Skeletal muscle tissue (tissue), 4 donors: ENCODE data around the gene FRMD4A. TPM values are rescaled to one million over a fixed set of nuclear protein-coding genes. Genes with fewer than 3 reads are reported as not detected.

Experiments
- H3K27ac ChIP-seq: one replicate; pipeline ENCODE4 v1.7.0; 2013; ENCODE audit warnings: mild to moderate bottlenecking, low read depth, low read length, inconsistent platforms
- H3K27me3 ChIP-seq, 3 donors: one replicate each; pipeline ENCODE4 v1.7.0; 2013; ENCODE audit warnings: low read length in 3 of 3; ENCODE audit not compliant: control insufficient read depth in 3 of 3, insufficient read depth in 3 of 3
- H3K36me3 ChIP-seq, 3 donors: one replicate each; pipeline ENCODE4 v1.7.0; 2013; ENCODE audit warnings: low read length in 3 of 3; ENCODE audit not compliant: control insufficient read depth in 3 of 3, insufficient read depth in 3 of 3
- H3K4me1 ChIP-seq, 3 donors: one replicate each; pipeline ENCODE4 v1.7.0; 2013; ENCODE audit warnings: low read length in 3 of 3, mild to moderate bottlenecking in 3 of 3; ENCODE audit not compliant: control insufficient read depth in 3 of 3, insufficient read depth in 3 of 3
- H3K4me3 ChIP-seq, 3 donors: one replicate each; pipeline ENCODE4 v1.7.0; 2013; ENCODE audit warnings: low read length in 3 of 3
- H3K9ac ChIP-seq, 3 donors: one replicate each; pipeline ENCODE4 v1.7.0; 2013; ENCODE audit warnings: low read length in 3 of 3, mild to moderate bottlenecking in 3 of 3, moderate library complexity in 2 of 3, low read depth in 1 of 3
- H3K9me3 ChIP-seq, 3 donors: one replicate each; pipeline ENCODE4 v1.7.0; 2013; ENCODE audit warnings: low read length in 3 of 3; ENCODE audit not compliant: control insufficient read depth in 3 of 3
- total RNA-seq: library from RNA; depleted of rRNA; stranded (reverse); fragments of >200 nt; gene quantifications from one replicate; pipeline ENCODE4 v1.2.3, GENCODE V29; 2014
- donor health status: Osteomylitis.

Gene FRMD4A
- total RNA-seq, 1 donor from 2014 or later: 19.3 TPM

DNA sequence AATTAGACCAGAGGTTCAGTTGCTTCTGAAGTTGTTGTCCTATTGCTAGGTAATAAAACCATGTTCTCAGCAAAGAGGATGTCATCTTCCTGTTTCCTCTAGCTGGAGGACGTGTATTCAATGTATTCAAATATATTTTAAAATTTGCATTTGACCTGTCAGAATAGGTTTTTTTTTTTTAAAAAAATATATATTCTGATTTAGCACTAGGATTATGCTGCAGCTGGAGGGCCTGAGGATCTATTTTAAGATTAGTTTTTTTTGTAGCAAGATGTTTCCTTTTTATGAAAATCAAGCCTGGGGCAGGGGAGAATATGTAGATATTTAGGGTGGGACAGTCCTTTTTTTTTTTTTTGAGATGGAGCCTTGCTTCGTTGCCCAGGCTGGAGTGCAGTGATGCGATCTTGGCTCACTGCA, 337.0 kb downstream of the FRMD4A start:
- no peak overlapping the region for H3K27ac ChIP-seq
- no peak overlapping the region for H3K4me3 ChIP-seq
- peaks cover 18 to 26% (median 20%) of the 10 kb centered on the region in 3 donors for H3K4me1 ChIP-seq
- H3K36me3 ChIP-seq: no peaks in the 10 kb centered on the region
- H3K9me3 ChIP-seq: no peaks in the 10 kb centered on the region
- H3K27me3 ChIP-seq: no peaks in the 10 kb centered on the region
- H3K9ac ChIP-seq: no peak overlapping the region

DNA sequence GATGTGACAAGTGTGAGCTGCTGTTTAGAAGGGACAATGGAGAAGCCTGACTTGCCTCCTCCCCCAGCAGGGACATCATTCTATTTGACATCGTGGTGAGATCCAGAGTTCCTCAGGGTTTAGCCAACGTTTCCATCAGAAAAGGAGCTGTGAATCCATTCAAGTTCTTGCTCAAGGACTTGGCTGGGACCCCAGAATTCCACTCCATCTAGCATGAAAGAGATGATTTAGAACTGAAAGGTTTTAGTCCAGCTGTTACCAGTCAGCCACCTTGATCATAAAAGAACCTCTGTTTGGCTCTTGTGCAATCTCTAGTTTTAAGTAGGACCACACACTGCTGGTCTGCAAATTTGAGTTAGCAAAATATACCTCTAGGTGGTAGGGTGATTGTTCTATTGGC, 337.6 kb downstream of the FRMD4A start:
- no peaks in the 10 kb centered on the region for H3K9me3 ChIP-seq
- no peak overlapping the region for H3K9ac ChIP-seq
- no peaks in the 10 kb centered on the region for H3K27me3 ChIP-seq
- H3K4me3 ChIP-seq: no peak overlapping the region
- H3K27ac ChIP-seq: no peak overlapping the region
- no peaks in the 10 kb centered on the region for H3K36me3 ChIP-seq
- H3K4me1 ChIP-seq: peaks cover 18 to 26% (median 20%) of the 10 kb centered on the region in 3 donors

- Histone ChIP-seq H3K27me3 (no peaks in the 10 kb centered on the region), H3K9ac (no peak overlapping the region), H3K36me3 (no peaks in the 10 kb centered on the region), H3K27ac (peak overlapping the region; percentile 82), H3K4me3 (peak overlapping the region in 1 of 3 donors; percentile 34), H3K4me1 (peaks cover 18 to 26% (median 20%) of the 10 kb centered on the region in 3 donors), H3K9me3 (no peaks in the 10 kb centered on the region)
Observed at GRCh38 chr10:13991353-13991752, 339.4 kb downstream of the FRMD4A start.

DNA sequence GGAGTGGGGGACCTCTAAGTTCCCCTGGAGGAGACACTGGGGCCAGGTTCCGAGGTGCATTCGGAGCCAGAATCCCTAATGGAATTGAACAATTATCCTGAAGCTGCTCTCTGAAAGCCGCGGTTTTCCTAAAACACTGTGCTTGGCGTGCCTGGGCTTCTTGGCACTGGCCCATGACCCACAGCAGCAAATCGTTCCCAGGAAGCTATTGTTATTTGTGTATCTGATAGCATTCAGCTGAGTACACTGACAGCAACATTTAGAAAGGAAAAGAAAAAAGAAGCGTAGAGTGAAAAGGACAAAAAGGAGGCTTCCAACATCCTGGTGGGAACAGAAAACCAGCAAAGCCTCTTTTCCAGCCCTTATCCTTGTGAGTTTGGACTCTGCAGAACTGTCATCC, 339.8 kb downstream of the FRMD4A start:
- Histone ChIP-seq H3K36me3 (no peaks in the 10 kb centered on the region), H3K27me3 (no peaks in the 10 kb centered on the region), H3K9me3 (no peaks in the 10 kb centered on the region), H3K4me1 (peaks cover 18 to 26% (median 20%) of the 10 kb centered on the region in 3 donors), H3K4me3 (peak overlapping the region; percentile 28 to 54 (median 34)), H3K9ac (peak overlapping the region in 2 of 3 donors; percentile 36), H3K27ac (peak overlapping the region; percentile 82)

DNA sequence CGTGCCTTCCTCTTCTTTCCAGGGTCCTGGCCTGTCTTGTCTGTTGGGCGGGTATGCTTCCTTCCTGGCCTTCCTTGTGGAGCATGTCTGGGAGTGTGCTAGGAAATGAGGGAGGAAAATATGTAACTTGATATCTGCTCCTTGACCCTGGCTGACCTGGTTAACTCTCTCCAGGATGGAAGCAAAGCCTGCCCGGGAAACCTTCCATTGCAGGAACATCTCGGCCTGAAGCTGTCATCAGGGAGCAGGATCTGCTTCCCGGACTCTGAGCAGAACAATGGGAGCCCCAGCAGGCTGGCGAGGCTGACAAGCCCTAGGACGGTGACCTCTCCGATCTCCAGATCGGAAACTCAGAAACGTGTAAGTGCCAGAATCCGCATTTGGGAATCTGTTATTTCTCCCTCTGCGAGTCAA, 340.3 kb downstream of the FRMD4A start:
- no peaks in the 10 kb centered on the region for H3K9me3 ChIP-seq
- H3K9ac ChIP-seq: peak overlapping the region in 2 of 3 donors; percentile 36
- no peaks in the 10 kb centered on the region for H3K27me3 ChIP-seq
- H3K4me3 ChIP-seq: peak overlapping the region in 2 of 3 donors; percentile 28 to 54
- peak overlapping the region; percentile 82 for H3K27ac ChIP-seq
- H3K4me1 ChIP-seq: peaks cover 18 to 26% (median 20%) of the 10 kb centered on the region in 3 donors
- no peaks in the 10 kb centered on the region for H3K36me3 ChIP-seq

DNA sequence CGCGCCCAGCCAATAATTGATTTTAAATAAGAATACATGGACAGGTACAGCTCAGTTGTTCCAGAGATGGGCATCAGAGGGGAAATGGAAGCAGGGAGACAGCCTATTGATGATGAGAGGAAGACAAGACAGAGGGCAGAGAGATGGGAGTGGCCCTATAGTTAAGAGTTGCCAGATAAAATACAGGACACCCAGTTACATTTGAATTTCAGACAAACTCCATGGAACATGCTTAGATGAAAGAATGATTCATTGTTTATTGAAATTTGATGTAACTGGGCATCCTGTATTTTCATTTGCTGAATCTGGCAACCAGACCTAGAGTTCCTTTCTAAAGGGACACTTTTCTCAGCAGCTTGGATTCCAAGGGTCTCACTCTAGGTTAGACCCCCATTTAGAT, 341.1 kb downstream of the FRMD4A start:
- Histone ChIP-seq H3K4me1 (peaks cover 18 to 26% (median 24%) of the 10 kb centered on the region in 3 donors), H3K27ac (peak overlapping the region; percentile 82), H3K36me3 (no peaks in the 10 kb centered on the region), H3K4me3 (no peak overlapping the region), H3K9me3 (no peaks in the 10 kb centered on the region), H3K27me3 (no peaks in the 10 kb centered on the region), H3K9ac (no peak overlapping the region)

DNA sequence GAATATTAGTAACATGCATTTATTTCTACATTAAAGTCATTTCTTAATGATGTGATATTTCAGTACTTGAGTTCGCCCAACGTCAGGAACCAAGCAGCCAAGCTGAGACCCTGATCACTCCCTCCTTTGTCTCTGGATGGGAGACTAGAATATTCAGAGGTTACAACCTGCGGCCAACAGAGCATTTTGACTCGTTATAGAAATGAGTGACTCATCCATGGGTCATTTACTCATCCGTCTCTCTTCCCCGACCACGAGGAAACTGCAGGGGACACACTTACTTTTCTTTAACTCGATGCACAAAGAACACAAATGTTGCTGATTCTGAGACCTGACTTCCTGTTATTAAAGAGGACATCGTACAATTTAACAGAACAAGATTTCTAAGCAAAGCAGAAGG, 343.3 kb downstream of the FRMD4A start:
- Histone ChIP-seq H3K4me1 (peaks cover 18 to 22% (median 19%) of the 10 kb centered on the region in 3 donors), H3K27ac (no peak overlapping the region), H3K4me3 (no peak overlapping the region), H3K27me3 (no peaks in the 10 kb centered on the region), H3K9me3 (no peaks in the 10 kb centered on the region), H3K9ac (no peak overlapping the region), H3K36me3 (no peaks in the 10 kb centered on the region)

- no peak overlapping the region for H3K9ac ChIP-seq
- no peak overlapping the region for H3K4me3 ChIP-seq
- no peaks in the 10 kb centered on the region for H3K27me3 ChIP-seq
- peaks cover 0 to 4% (median under 1%) of the 10 kb centered on the region in 3 donors for H3K4me1 ChIP-seq
- H3K27ac ChIP-seq: no peak overlapping the region
- no peaks in the 10 kb centered on the region for H3K36me3 ChIP-seq
- no peaks in the 10 kb centered on the region for H3K9me3 ChIP-seq
Observed at GRCh38 chr10:13984647-13985155, 346.0 kb downstream of the FRMD4A start.

DNA sequence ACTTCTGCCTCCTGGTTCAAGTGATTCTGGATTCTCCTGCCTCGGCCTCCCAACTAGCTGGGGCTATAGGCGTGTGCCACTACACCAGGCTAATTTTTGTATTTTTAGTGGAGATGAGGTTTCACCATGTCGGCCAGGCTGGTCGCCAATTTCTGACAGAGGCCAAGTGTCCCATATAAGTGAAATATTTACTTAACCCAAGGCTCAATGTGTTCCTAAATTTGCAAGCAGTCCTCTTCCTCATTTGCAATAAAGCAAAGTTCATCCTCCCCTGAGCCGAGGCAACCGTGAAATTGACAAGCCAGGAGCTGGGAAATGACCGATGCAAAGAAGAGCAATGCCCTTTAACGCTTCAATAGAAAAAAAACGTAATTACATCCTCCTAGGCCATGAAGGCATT, 347.7 kb downstream of the FRMD4A start:
- H3K36me3 ChIP-seq: no peaks in the 10 kb centered on the region
- no peaks in the 10 kb centered on the region for H3K27me3 ChIP-seq
- H3K27ac ChIP-seq: no peak overlapping the region

GRCh38 chr10:13978533-13979115, 352.1 kb downstream of the FRMD4A start:
- Histone ChIP-seq H3K4me3 (no peak overlapping the region), H3K4me1 (no peaks in the 10 kb centered on the region), H3K36me3 (no peaks in the 10 kb centered on the region), H3K27me3 (no peaks in the 10 kb centered on the region), H3K9me3 (peaks cover 0 to 2% (median 0%) of the 10 kb centered on the region in 3 donors), H3K9ac (no peak overlapping the region), H3K27ac (peak overlapping the region; percentile 40)

More for the DNA sequence above, 347.7 kb downstream of the FRMD4A start:
- Histone ChIP-seq H3K9me3 (no peaks in the 10 kb centered on the region), H3K9ac (no peak overlapping the region), H3K4me3 (no peak overlapping the region), H3K4me1 (peaks cover 0 to 3% (median 0%) of the 10 kb centered on the region in 3 donors)
